Hepatic stellate cell (primary cell): Measurements from ENCODE around the gene SCUBE3.

Experiments used
- DNase-seq: peaks from one replicate; pipeline ENCODE4 v3.0.0; 2011; ENCODE audit warnings: low spot score

The SCUBE3 gene

DNA sequence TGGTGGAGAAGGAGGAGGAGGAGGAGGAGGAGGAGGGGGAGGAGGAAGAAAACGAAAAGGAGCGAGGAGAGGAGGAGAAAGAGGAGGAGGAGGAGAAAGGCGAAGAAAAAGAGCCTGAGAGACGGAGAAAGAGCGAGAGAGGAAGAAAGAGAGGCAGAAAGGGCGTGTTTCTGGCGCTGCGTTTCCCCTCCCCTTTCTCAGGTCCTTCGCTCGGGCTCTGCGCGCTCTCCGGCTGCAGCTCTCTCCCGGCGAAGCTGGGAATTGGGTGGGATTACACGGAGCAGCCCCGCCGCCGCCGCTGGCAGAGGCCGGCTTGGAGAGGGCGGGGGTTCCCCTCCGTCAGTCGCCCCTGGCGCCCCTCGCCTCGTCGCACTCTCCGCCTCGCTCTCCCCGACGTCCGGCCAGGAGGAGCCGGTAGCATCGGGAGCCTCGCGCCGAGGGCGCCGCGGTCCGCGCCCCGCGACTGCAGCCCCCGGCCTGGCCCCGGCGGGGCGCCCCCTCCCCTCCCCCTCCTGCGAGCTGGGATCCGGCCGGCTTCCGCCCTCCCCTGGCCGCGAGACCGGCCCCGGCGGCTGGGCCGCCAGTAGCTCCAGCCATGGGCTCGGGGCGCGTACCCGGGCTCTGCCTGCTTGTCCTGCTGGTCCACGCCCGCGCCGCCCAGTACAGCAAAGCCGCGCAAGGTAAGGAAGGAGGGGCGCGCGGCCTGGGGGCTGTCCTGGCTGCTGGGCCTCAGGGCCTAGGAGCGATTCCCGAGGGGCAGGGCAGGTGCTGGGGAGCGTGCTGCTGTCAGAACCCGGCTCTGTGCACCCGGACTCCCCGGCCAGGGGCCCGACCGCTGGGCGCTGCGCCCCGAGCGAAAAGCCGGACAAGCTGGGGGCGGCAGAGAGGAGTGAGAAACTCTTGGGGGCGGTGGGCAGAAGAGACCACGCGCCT lies at the start of gene SCUBE3:
Gene SCUBE3 (plus strand): TSS at position 133 of the 933 bp plus-strand sequence. CDS start 463 bp downstream, at position 596.
- peak; percentile 77 for DNase-seq

DNA sequence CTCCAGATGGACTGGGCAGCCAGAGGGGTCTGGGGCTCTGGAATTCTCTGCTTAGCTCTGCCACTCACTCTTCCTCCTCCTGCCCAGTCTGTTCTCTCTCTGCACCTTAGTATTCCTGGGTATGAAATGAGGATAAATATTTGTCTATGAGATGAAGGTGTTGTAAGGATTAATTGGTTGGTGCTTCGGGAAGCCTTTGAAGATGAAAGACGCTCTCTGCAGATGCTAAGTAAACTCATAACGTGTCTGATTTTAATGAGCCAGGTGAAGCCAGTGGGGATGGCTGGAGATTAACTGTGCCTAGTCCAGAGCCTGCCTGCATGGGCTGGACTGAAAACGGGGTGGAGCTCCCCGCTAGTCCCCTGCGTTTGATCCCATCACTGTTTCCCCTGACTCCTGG lies 49.5 kb upstream of the SCUBE3 start:
- no peak for DNase-seq

DNA sequence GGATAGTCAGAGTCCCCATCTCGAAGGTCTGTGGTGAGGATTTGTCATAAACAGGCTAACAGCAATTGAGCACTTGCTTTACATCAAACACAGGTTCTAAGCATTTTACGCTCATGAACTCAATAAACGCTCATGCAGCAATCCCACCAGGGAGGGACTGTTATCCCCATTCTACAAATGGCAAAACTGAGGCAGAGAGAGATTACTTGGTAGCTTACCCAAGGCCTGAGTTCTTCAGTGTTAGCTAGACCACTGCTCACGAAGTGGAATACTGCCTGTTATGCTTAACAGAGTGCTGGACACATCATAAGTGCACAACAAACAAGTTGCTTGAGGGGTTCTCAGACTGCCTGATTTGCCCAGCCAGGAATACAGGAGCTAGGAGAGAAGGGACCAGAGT lies 48.9 kb upstream of the SCUBE3 start:
- no peak for DNase-seq

DNA sequence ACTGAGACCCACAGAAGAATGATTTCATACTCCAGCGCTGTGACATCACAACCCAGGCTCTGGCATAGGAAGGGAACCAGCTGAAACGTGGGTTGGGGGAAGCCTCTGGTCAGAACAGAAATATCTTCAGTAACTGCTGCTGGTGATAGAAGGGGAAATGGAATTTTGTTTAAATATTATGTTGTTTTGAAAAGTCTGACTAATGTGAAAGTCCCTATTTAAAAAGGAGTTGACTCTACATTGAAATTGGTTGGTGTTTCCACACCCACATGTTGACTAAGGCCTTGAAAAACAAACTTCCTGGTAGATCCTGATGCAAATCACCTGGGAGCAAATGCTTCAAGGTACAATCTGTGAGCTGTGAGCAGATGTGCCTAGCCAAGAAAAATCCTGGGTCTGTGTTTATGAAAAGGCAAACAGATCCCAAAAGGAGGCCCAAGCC lies 48.1 kb upstream of the SCUBE3 start:
- no peak for DNase-seq

DNA sequence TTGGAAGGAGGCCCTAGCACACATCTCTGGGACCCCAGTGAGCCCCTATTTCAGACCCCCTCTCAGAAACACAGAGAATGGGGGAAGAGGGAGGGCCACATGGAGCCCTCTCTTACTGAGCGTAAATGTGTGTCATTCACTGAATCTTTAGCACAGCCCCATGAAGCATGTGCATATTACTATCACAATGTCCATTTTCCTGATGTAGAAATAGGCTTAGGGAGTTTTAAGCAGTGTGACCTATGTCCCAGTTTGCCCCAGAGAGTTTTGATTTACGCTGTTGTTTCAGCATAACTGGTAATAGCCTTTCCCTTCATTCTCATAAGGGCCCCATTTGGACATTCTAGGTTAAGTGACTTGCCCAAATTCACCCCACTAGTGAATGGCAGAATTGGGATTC lies 47.6 kb upstream of the SCUBE3 start:
- no peak for DNase-seq

DNA sequence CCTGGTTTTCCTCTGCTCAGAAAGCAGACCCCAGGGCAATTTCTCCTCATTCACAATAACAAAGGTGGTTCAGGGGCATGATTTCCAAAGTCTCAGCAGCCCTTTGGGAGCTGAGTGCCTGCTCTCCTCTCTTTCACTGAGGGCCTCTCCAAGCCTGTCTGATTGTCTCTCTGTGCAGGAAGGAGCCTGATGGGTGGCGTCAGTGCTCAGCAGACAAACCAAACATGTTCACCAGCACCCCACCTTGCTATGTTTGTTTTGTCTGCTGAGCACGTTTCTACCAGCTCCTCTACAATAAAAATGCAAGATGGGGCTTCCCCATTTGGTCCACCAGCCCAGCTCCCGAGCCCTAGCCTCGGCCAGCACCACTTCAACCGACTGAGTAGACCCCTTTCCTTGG lies 47.2 kb upstream of the SCUBE3 start:
- no peak for DNase-seq

DNA sequence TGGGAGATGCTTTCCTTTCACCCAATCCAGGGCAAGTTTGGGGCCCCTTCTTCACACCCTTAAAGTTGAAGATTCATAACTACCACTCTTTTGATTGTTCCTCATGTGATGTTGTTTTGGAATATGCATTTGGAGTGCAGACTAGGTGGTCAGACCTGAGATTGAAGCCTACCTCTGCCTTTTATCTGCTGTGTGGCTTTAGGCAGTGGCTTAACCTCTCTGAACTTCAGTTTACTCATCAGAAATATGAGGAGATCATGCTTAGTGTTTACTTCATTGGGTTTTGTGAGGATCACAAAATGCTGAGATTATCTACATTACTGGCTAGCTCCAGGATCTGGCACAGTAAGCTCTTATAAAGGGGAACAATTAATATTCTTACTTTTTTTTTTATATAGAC lies 46.3 kb upstream of the SCUBE3 start:
- no peak for DNase-seq

DNA sequence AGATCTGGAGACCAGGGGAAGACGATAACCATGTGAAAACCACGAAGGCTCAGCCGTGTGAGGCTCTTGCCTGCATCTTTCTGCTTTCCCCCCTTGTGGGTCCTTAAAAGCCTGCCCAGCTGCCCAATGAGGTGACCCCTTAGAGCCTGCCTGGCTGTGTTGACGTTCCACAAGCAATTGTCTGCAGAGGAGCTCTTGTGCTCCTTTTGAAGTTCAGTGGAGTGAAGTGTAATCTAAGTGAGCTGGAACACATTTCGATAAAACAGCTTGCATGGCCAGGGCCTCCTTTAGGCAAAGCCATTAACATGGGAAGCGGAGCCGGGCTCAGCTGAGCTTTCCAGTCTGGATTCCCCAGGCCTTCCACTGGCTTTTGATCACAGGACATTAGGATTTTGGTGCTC lies 45.3 kb upstream of the SCUBE3 start:
- no peak for DNase-seq

DNA sequence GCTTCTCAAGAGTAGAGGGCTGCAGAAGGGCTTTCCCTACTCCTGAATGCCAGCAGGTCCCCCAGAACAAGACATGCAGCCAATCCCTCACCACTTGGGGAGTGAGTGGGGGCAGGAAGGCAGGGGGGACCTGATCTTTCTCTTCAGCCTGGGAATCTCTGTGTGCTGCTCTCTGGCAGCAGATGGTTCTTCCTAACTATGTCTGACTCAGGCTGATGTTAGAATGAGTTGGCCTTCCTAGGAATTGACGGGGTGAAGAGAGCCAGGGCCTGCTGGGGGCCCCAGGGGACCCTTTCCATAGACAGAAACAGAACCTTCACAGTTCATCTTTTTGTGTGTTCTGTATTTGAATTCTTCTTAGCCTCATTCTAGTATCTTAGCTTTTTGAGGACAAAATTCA lies 43.6 kb upstream of the SCUBE3 start:
- DNase-seq = peak; percentile 64

DNA sequence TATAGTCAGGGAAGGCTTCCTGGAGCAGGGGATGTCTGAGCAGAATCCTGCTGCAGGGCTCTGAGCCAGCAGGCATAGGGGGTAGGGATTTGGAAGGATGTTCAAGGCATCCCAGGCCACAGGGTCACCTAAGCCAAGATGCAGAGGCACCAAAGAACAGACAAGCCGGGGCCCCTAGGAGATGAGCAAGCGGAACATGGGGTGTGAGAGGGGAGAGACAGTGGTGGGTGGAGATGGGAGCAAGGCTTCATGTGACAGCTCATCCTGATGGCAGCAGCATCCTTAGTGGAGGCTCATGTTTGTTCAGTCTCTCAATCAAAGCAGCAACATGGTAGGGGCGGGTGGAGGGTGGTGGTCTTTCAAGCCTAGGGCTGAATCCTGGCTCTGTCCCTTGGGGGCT lies 42.9 kb upstream of the SCUBE3 start:
- no peak for DNase-seq

DNA sequence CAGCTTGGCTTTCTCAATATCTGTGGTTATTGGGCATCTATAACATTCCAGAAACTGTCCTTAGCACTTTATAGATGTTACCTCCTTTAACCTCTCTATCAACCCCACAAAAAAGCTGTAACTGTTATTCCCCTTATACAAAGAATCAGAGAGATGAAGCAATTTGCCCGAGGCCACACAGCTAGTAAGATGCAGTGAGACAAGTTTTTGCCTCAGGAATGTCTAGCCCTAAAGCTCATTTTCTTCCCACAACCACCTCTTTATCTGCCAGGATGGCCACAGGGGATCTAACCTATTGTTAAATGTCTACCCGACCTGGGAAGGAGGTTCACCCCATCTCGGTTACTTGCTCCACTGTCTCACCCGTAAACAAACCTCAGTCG lies 40.7 kb upstream of the SCUBE3 start:
- DNase-seq = no peak

DNA sequence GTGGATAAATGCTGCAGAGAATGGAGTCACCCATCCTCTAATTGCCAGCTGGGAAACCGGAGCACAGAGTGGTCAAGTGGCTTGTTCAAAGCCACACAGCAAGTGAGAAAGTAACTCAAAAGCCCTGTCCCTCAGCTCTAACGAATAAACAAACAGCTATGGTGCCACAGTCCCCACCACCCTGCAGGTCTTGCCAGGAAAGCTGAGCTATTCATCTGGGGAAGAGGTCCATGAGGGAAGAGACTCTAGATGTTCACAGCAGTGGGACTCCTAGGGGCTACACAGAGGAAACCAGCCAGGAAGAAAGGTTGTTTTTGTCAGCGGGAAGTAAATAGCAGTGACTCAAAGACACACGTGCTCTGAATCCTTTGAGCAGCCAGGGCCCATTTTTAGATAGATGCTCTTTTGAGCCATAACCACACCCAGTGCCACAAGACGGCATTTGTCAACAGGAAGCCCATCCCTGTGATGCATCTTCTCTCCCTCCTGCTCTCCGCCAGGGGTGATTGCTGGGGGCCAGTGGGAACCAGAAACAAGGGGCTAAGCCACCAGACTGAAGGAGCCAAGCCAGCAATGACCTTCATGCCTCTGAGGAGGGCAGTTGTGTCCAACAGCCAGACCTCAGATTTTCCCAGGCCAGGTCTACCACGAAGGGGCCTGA lies 40.2 kb upstream of the SCUBE3 start:
- no peak for DNase-seq

DNA sequence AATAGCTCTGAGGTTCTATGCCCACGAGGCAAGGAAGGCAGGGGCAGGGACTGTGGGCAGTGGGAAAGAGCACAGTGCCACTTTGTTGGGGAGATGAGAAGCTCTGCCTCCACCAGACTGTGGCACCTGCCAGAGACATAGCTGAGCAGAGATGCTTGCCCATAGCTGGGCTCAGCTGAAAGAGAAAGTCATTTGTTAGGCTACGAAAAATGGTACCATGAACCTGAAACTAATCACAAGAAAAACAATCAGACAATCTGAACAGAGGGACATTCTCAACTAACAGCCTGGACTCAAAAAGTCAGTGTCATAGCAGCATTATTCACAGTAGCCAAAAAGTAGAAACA lies 39.7 kb upstream of the SCUBE3 start:
- DNase-seq = no peak

DNA sequence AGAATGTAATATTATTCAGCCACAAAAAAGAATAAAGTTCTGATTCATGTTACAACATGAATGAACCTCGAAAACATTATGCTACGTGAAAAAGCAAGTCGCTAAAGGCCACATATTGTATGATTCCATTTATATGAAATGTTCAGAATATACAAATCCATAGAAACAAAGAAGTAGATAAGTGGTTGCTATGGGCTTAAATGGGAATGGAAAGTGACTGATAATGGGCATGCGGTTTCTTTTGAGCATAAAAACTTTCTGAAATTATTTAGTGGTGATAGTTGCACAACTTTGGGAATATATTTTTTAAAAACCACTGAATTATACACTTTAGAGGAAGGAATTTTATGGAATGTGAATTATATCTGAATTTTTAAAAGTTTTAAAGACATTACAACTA lies 39.3 kb upstream of the SCUBE3 start:
- no peak for DNase-seq

DNA sequence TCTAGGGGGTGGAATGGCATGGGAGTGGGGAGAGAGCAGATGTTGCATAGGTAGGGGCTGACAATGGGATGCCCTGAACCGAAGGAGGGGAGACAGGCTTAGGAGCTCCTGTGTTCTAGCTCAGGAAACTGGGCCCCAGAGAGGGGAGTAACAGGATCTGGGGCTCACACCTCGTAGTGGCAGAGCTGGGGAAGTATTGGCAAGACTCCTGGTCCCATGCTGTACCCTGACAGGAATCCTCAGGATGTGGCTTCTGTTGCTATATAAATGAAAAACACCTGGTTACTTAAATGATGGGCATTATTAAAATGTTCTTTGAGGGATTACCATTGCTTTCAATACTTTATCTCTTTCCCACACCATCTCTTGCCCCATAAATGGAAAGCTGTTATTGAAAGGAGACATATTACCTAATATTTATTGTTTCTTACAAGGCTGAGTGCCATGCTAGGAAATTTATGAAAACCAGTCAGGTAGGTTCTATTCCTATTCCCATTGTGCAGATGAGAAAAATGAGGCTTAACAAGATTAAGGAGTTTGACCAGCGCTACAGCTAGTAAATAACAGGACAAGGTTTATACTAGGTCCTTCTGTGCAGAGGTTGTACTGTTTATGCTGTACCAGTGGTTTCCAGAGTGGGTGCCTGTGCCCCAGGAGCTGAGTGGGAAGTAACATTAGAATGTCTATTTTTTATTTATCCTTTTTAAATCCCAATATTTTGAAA lies 37.3 kb upstream of the SCUBE3 start:
- DNase-seq = no peak

DNA sequence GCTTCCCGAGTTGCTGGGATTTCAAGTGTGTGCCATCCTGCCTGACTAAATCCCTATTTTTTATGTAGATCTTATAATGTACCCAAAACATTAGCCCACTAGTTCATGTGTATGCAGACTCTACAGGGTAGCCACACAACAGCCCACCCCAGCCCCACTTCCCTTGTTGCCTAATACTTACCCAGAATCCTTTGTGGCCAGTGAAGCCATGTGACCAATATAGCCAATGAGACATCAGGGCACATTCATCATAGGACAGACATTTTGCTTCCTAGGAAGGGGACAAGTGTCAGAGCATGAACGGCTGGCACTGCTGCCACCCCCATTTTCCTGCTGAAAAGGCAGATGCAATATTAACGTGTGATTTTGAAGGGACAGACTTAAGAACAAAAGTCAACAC lies 36.6 kb upstream of the SCUBE3 start:
- DNase-seq = no peak

DNA sequence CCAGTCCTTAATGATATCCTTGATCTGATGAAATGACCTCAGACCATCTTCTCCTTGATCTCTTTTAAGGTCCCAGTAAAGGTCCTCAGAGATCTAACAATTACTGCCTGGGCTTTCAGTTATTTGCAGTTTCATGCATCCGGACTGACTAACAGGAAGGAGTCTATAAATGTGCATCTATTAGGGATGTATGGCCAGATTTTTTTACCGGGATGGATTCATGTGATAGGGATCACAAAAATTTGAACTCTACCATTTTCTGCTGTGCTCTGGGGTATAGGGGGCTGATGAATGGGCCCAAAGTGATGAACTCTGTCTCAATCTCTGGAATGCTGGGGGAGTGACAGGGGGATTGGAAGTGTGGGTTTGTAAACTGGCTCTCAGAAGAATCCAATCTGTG lies 36.2 kb upstream of the SCUBE3 start:
- peak; percentile 46 for DNase-seq

DNA sequence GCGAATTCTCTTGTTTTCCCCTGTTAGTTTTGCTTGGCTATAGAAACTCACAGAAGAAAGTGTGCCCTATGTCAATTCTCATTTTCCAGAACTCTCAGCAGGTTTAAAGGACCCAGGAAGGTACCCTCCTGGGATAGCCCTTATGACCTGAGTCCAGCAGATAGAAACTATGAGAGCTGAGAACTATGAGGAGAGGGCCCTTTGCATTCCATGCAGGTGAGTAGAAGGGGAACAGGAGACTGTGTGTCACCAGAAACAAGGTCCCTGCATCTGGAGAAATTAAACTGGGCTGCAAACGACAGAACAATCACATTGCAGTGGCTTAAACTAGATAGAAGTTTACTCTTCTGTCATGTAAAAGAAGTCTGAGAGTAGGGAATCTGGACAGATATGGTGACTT lies 35.7 kb upstream of the SCUBE3 start:
- no peak for DNase-seq

DNA sequence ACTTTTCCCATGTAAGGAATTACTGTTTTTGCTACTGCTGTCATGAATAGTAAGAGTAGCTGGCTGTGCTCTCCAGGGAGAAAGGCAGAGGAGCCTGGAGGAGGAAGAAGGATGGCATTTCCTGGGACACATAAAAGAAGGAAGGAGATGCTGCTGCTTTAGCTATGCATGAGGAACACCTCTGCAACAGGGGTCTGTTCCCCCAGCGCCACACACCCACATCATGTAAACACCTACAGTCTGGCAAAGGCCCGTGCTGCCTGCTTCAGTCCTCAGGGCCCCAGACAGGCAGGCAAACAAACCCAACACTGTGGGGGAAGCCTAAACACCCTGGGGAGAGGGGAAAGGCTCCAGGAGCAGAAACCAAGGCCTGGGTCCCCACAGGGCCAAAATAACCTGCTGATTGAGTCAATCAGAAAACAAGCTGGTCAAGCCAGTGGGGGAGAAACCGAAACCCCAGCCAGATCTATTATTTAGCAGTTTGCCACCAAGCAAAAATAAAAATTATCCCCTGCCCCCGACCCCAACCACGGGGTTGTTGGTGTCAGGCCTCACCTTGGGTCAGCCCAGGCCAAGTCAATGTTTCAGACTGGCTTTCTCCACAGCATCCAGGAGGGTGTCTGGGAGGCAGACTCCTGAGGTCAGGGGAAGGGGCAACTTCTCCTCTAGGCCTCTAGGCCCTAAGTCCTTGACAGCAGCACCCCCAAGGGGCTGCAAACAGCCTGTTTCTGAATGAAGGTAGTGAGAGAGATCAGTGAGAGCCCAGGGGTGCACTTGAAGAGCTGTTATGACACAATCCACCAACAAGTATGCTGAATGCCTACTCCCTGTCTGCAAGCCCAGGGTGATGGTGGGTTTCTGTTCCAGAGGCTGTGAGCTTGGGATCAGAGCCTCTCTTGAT lies 34.6 kb upstream of the SCUBE3 start:
- DNase-seq = no peak

DNA sequence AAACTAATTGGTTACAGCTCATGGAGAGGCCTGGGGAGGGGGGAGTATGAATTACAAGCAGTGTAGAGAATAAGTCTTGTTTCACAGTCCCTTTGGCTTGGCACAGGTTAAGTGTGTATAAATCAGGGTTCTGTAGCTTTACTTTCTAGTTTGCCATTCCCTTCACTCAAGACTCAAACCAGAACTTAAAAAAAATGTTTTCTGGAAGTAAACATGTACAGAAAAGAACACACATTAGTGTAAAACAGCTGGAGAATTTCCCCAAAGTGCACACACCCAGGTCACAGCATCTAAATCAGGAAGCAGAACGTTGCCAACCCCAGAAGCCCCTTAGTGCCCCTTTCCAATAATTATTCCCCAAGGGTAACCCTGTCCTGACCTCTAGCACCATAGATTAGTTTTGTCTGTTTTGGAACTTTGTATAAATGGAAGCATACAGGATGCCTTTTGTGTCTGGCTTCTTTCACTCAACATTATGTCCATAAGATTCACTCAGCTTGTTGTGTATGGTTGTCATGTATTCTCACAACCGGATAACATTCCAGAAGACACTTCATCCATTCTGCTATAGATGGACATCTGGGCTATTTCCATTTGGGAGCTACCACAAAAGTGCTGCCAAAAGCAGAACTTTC lies 33.7 kb upstream of the SCUBE3 start:
- DNase-seq = no peak

DNA sequence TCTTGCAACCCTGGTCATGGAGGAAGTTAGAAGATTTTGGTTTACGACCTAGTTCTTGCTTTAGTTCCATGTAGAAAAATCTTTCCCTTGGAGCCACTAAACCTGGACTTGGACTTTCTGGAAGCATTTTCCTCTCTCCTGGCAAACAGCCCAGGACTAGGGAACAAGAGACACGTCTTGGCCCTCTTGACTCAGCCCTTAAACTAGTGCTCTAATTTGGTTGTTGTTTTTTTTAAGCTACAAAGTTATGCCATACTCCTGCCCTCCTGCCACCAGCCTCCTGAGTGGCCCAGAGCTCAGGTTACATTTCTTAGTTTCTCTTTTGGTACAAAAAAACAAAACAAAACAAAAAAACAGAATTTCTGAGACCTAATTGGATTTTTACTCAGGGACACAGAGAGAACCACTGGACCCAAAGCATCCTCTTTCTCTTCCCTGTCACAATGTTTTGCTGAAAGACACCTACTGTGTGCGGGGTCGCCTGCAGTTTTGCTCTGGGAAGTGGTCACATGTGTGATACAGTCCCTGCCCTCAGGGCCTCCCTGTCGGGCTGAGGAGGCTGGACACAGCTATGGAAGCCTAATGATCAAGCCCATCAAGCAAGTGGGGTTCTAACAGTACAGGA lies 32.3 kb upstream of the SCUBE3 start:
- DNase-seq = peak; percentile 63
